GM11168 (cell line): ENCODE data around the gene ROMO1.

Experiments
- in situ Hi-C: fragments of 300-500 bp; cut with MboI; formaldehyde crosslinking; loops from one replicate; pipeline ENCODE4 v1.12.0; 2022; ENCODE audit warnings: low sequenced_read_pairs; ENCODE audit not compliant: unreplicated experiment

Gene ROMO1

GRCh38 chr20:35699127-35699956 is at the start of gene ROMO1, which contains the start of gene NFS1:
Gene ROMO1, plus strand, starts transcription at chr20:35699405. Its CDS starts 228 bp downstream, at chr20:35699633.
Gene NFS1, minus strand, starts transcription at chr20:35699352. Its CDS starts 64 bp downstream, at chr20:35699288.
- in situ Hi-C loops, result loop anchor here (10.0 kb wide), 1 partner anchor 235 kb away; no protein-coding TSS in a partner anchor

- in situ Hi-C loops, result no loop called here
Observed at GRCh38 chr20:35650632-35651031, 48.6 kb upstream of the ROMO1 start.

- in situ Hi-C loops, result no loop called here
Observed at GRCh38 chr20:35651958-35652357, 47.2 kb upstream of the ROMO1 start.

GRCh38 chr20:35652641-35653429 is 46.4 kb upstream of the ROMO1 start:
- in situ Hi-C loops, result no loop called here

GRCh38 chr20:35653430-35653734 is 45.8 kb upstream of the ROMO1 start:
- in situ Hi-C loops, result no loop called here

GRCh38 chr20:35653893-35654292 is 45.3 kb upstream of the ROMO1 start:
- in situ Hi-C loops, result no loop called here

GRCh38 chr20:35654415-35654814 is 44.8 kb upstream of the ROMO1 start:
- in situ Hi-C loops, result no loop called here

- in situ Hi-C loops, result no loop called here
Observed at GRCh38 chr20:35657271-35657670, 41.9 kb upstream of the ROMO1 start.

GRCh38 chr20:35660122-35660937 is 38.9 kb upstream of the ROMO1 start:
- in situ Hi-C loops, result no loop called here

GRCh38 chr20:35661053-35661452 is 38.2 kb upstream of the ROMO1 start:
- in situ Hi-C loops, result no loop called here

GRCh38 chr20:35661908-35662307 is 37.3 kb upstream of the ROMO1 start:
- in situ Hi-C loops, result no loop called here

GRCh38 chr20:35662551-35662950 is 36.7 kb upstream of the ROMO1 start:
- in situ Hi-C loops, result no loop called here

GRCh38 chr20:35663516-35664465 is 35.4 kb upstream of the ROMO1 start:
- in situ Hi-C loops, result no loop called here

- in situ Hi-C loops, result no loop called here
Observed at GRCh38 chr20:35664466-35665206, 34.6 kb upstream of the ROMO1 start, which contains the start of the genes CPNE1 and RBM12. Gene CPNE1, minus strand, starts transcription at chr20:35664900. Its CDS starts 31,977 bp downstream, at chr20:35632923. Gene RBM12, minus strand, starts transcription at chr20:35664900. Its CDS starts 9,578 bp downstream, at chr20:35655322.

GRCh38 chr20:35665949-35666288 is 33.3 kb upstream of the ROMO1 start:
- in situ Hi-C loops, result no loop called here

- in situ Hi-C loops, result no loop called here
Observed at GRCh38 chr20:35669221-35669620, 30.0 kb upstream of the ROMO1 start.

- in situ Hi-C loops, result no loop called here
Observed at GRCh38 chr20:35669681-35670080, 29.5 kb upstream of the ROMO1 start.

GRCh38 chr20:35673884-35674283 is 25.3 kb upstream of the ROMO1 start:
- in situ Hi-C loops, result no loop called here

GRCh38 chr20:35674921-35675320 is 24.3 kb upstream of the ROMO1 start:
- in situ Hi-C loops, result no loop called here
